ENCODE results near the gene STN1.

Gene STN1

GRCh38 chr10:103835096-103836050, 82.6 kb downstream of the STN1 start:
- no peak overlapping the region for H3K9ac ChIP-seq (ENCODE audit: low read length)
- H3K79me2 ChIP-seq (ENCODE audit: insufficient read depth, low read length): no peaks in the 10 kb centered on the region
- peak overlapping the region; percentile 35 for H3K27ac ChIP-seq (ENCODE audit: low read depth, low read length, poor library complexity, severe bottlenecking)
- H4K20me1 ChIP-seq (ENCODE audit: insufficient read depth, low read length): no peaks in the 10 kb centered on the region
- peaks cover 42% of the 10 kb centered on the region for H3K4me1 ChIP-seq (ENCODE audit: insufficient read depth, low read length, severe bottlenecking)
- no peaks in the 10 kb centered on the region for H3K36me3 ChIP-seq (ENCODE audit: insufficient read depth, low read length)
- H3K9me2 ChIP-seq (ENCODE audit: low read depth, low read length): no peaks in the 10 kb centered on the region
- no peak overlapping the region for H2AFZ ChIP-seq (ENCODE audit: low read length)
- no peaks in the 10 kb centered on the region for H3K9me3 ChIP-seq (ENCODE audit: low read length)
- no peak overlapping the region for H3K4me2 ChIP-seq (ENCODE audit: low read length)
- no peaks in the 10 kb centered on the region for H3K27me3 ChIP-seq (ENCODE audit: insufficient read depth, low read length)
- no peak for TF ChIP-seq EZH2 (IDR thresholded peaks at IDR 0.05; ENCODE audit: borderline replicate concordance, low read length)
- TF ChIP-seq CTCF (IDR thresholded peaks at IDR 0.05; ENCODE audit: low read length): no peak
- H3F3A ChIP-seq (ENCODE audit: insufficient read depth, low read length): no peaks in the 10 kb centered on the region
- H3K4me3 ChIP-seq (ENCODE audit: low read depth, low read length, poor library complexity, severe bottlenecking): no peak overlapping the region

GRCh38 chr10:103834436-103835095, 83.4 kb downstream of the STN1 start:
- H3F3A ChIP-seq (ENCODE audit: insufficient read depth, low read length): no peaks in the 10 kb centered on the region
- no peaks in the 10 kb centered on the region for H3K36me3 ChIP-seq (ENCODE audit: insufficient read depth, low read length)
- no peak overlapping the region for H3K4me3 ChIP-seq (ENCODE audit: low read depth, low read length, poor library complexity, severe bottlenecking)
- no peak overlapping the region for H3K4me2 ChIP-seq (ENCODE audit: low read length)
- no peaks in the 10 kb centered on the region for H4K20me1 ChIP-seq (ENCODE audit: insufficient read depth, low read length)
- H3K4me1 ChIP-seq (ENCODE audit: insufficient read depth, low read length, severe bottlenecking): peaks cover 50% of the 10 kb centered on the region
- H3K79me2 ChIP-seq (ENCODE audit: insufficient read depth, low read length): no peaks in the 10 kb centered on the region
- H3K9me3 ChIP-seq (ENCODE audit: low read length): no peaks in the 10 kb centered on the region
- H3K9me2 ChIP-seq (ENCODE audit: low read depth, low read length): no peaks in the 10 kb centered on the region
- no peak for TF ChIP-seq EZH2 (IDR thresholded peaks at IDR 0.05; ENCODE audit: borderline replicate concordance, low read length)
- TF ChIP-seq CTCF (IDR thresholded peaks at IDR 0.05; ENCODE audit: low read length): no peak
- no peak overlapping the region for H3K9ac ChIP-seq (ENCODE audit: low read length)
- H2AFZ ChIP-seq (ENCODE audit: low read length): no peak overlapping the region
- H3K27ac ChIP-seq (ENCODE audit: low read depth, low read length, poor library complexity, severe bottlenecking): no peak overlapping the region
- no peaks in the 10 kb centered on the region for H3K27me3 ChIP-seq (ENCODE audit: insufficient read depth, low read length)

- Histone ChIP-seq H3K9ac (ENCODE audit: low read length) (no peak overlapping the region), H3K9me2 (ENCODE audit: low read depth, low read length) (no peaks in the 10 kb centered on the region), H3F3A (ENCODE audit: insufficient read depth, low read length) (no peaks in the 10 kb centered on the region), H3K27me3 (ENCODE audit: insufficient read depth, low read length) (no peaks in the 10 kb centered on the region), H3K4me3 (ENCODE audit: low read depth, low read length, poor library complexity, severe bottlenecking) (no peak overlapping the region), H2AFZ (ENCODE audit: low read length) (no peak overlapping the region), H3K36me3 (ENCODE audit: insufficient read depth, low read length) (no peaks in the 10 kb centered on the region), H3K9me3 (ENCODE audit: low read length) (no peaks in the 10 kb centered on the region), H3K27ac (ENCODE audit: low read depth, low read length, poor library complexity, severe bottlenecking) (peak overlapping the region; percentile 30), H3K4me2 (ENCODE audit: low read length) (no peak overlapping the region), H4K20me1 (ENCODE audit: insufficient read depth, low read length) (no peaks in the 10 kb centered on the region), H3K79me2 (ENCODE audit: insufficient read depth, low read length) (no peaks in the 10 kb centered on the region), H3K4me1 (ENCODE audit: insufficient read depth, low read length, severe bottlenecking) (peaks cover 57% of the 10 kb centered on the region)
- TF ChIP-seq CTCF (IDR thresholded peaks at IDR 0.05; ENCODE audit: low read length): no peak
- TF ChIP-seq EZH2 (IDR thresholded peaks at IDR 0.05; ENCODE audit: borderline replicate concordance, low read length): no peak
These were observed 84.1 kb downstream of the STN1 start for GRCh38 chr10:103833731-103834365.

Measured in OCI-LY1 (cell line).